Ishikawa (cell line): Measurements from ENCODE around the gene ITGA1.

Source experiments
- CEBPB ChIP-seq: IDR thresholded peaks from 2 replicates; pipeline ENCODE4 v1.6.1; 2012
- NFIC ChIP-seq: IDR thresholded peaks from 2 replicates; pipeline ENCODE4 v1.6.1; 2012
- REST ChIP-seq: IDR thresholded peaks from 2 replicates; pipeline ENCODE4 v1.6.1; 2012; ENCODE audit warnings: low read depth, mild to moderate bottlenecking
- TAF1 ChIP-seq: IDR thresholded peaks from 2 replicates; pipeline ENCODE4 v1.6.1; 2012; ENCODE audit warnings: low read depth, mild to moderate bottlenecking
- TCF12 ChIP-seq: IDR thresholded peaks from 2 replicates; pipeline ENCODE4 v1.6.1; 2012; ENCODE audit warnings: low read depth
- TEAD4 ChIP-seq: IDR thresholded peaks from 2 replicates; pipeline ENCODE4 v1.6.1; 2012
- USF1 ChIP-seq: IDR thresholded peaks from 2 replicates; pipeline ENCODE4 v1.6.1; 2012
- YY1 ChIP-seq: IDR thresholded peaks from 2 replicates; pipeline ENCODE4 v1.6.1; 2012; ENCODE audit warnings: low read depth

DNA sequence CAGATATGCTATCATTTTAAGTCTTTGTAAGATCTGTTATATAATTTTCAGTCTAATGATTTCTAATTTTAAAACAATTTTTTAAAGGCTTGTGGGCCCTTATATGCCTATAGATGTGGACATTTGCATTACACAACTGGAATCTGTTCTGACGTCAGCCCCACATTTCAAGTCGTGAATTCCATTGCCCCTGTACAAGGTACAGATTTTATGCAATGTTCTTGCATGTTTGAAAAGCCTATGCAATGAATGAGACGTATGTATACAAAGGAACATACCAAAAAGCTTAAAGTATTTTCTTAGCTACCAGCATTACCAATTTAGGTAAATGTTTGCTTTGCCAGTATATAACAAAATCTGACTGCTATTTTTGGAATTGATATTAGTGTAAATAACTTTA, 77.2 kb downstream of the ITGA1 start:
- TF ChIP-seq NFIC (no peak), CEBPB (no peak), USF1 (no peak), REST (no peak), YY1 (no peak), TAF1 (no peak), TEAD4 (no peak), TCF12 (no peak)
